Inferior parietal cortex (tissue), 1 donor: ENCODE results near the gene MAGEA2.
A peak's percentile ranks its signal among the peaks of the same experiment; 100 is the strongest.
"Not testable (repeated sequence)": the region's sequence is repeated elsewhere in the genome, so short reads cannot be mapped to it uniquely, and the experiment has no call there.

Source experiments
- DNase-seq: peaks from one replicate; pipeline ENCODE4 v3.0.0-alpha.2; 2016; ENCODE audit errors: extremely low spot score

MAGEA2 gene, protein sequence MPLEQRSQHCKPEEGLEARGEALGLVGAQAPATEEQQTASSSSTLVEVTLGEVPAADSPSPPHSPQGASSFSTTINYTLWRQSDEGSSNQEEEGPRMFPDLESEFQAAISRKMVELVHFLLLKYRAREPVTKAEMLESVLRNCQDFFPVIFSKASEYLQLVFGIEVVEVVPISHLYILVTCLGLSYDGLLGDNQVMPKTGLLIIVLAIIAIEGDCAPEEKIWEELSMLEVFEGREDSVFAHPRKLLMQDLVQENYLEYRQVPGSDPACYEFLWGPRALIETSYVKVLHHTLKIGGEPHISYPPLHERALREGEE

DNA sequence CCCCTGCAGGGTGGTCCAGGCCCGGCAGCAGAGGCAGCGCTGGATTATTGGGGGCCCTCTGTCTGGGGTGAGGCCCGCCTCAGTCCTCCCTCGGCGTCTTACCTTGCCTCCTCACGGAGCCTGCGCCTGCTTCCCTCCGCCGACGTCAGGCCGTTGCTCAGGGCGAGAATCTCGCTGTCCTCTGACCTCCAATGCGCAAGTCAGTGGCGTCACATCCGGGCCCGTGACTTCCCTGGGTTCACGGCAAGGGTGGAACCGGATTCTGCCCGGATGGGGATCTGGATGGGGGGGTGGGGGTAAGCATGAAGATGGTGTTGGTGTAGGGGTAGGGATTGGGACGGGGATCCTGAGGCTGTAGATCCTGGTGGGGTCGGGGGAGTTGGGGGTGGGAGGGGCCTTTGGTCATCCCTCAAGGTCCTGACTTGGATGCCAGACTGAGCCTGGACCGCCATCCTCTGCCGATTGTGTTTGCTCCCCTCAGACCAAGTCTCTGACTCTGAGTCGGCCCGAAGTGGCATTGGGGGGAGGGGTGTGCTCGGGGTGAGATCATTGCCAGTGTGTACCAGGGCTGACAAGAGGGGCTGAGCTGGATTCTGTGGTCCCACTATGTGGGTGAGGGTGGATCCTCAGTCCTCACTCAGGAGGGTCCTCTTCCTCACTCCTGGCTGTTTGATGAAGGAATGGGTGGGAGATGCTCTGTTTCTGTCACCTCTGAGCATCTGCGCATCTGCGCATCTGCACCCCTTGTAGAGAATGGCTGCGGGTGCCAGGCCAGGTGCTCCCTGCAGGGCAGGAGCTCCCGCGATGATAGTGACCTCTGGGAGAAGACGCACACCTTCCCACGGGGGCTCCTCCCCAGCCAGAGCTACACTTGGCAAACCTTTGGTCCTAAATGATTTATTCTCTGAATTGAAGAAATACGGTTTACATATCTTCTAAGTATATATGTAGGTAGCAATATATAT, at the start of gene MAGEA2:
Gene MAGEA2 (minus strand): TSS at position 157 of the 965 bp plus-strand sequence. CDS start 2,479 bp downstream, outside the sequence.
- not testable (repeated sequence) for DNase-seq

DNA sequence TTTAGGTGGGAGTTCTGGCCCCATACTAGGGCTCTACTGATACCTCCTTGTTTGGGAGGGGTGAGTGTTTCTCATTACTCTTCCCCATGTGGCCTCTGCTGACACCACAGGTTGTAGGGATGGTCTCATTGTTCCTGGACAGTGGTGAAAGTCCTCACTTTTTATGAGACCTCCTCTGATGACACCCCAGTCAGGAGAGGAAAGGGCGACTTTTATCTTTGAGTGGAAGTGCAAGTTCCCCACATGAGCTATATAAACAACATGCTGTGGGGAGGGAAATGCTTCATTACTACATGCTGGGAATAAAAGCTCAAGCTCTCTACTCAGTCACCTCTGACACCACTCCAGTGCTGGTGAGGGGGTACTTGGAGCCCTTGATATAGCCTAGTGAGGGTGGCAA, 45.3 kb upstream of the MAGEA2 start:
- DNase-seq: no peak

DNA sequence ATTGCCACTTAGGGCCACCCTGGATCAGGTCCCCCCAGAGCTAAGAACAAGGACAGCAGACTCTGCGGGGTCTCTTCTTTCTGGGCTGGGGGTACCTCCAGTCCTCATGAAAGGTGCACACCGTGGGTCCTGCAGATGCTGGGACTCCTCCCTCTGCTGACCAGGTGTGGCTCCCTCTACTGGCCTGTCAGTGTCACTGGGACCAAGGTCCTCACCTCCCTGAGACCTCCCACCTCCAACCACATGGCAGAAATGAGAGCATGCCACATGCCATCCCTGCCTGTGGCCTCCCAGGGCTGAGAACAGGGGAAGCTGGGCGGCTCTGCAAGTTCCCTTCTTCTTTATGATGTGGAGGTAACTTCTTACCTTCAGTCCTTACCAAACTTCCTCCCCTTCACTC, 33.4 kb upstream of the MAGEA2 start:
- DNase-seq: not testable (repeated sequence)

DNA sequence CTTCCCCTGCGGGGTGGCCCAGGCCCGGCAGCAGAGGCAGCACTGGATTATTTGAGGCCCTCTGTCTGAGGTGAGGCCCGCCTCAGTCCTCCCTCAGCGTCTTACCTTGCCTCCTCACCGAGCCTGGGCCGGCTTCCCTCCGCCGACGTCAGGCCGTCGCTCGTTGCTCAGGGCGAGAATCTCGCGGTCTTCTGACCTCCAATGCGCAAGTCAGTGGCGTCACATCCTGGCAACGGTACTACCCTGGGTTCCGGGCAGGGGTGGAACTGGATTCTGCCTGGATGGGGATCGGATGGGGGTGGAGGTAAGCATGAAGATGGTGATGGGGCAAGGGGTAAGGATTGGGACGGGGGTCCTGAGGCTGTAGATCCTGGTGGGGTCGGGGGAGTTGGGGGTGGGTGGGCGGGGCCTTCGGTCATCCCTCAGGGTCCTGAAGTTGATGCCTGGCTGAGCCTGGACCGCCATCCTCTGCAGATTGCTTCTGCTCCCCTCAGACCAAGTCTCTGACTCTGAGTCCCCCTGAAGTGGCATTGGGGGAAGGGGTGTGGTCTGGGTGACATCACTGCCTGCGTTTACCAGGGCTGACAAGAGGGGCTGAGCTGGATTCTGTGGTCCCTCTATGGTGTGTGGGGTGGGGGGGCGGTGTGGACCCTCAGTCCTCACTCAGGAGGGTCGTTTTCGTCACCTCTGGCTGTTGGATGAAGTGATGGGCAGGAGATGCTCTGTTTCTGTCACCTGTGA, 16.1 kb upstream of the MAGEA2 start, which contains the start of gene MAGEA6:
Gene MAGEA6 (minus strand): TSS at position 141 of the 741 bp plus-strand sequence. CDS start 2,039 bp downstream, outside the sequence.
- DNase-seq: not testable (repeated sequence)

DNA sequence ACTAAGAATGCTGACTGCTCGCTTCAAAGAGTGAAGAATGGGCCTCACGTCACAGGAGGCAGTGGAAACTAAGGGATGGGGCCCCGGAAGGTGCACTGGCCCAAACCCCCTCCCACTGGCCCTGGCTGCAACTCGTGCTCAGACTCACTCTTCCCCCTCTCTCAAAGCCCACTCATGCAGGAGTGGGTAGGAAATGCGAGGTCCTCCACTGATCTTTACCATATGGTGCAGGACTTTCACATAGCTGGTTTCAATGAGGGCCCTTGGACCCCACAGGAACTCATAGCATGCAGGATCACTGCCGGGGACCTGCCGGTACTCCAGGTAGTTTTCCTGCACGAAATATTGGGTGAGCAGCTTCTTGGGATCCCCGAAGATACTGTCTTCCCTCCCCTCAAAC, 12.9 kb upstream of the MAGEA2 start:
- DNase-seq: not testable (repeated sequence)

DNA sequence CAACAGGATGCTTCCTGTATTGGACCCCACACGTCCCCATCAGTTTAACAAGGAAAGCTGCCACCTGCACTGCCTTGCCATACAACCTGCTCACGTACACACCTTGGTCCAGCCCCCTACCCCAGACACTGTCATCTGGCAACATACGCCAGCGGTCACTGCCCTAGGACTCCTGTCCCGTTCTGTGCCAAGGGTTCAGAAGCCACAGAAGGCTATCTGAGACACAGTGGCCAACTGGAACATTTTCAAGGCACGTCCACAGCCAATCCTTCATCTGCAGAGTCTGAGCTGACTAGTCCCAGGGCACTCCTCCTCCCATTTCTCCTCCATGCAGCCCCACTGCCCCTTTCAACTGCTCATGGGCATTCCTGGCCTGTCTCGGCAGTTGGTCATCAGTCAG, 7.9 kb upstream of the MAGEA2 start:
- not testable (repeated sequence) for DNase-seq

DNA sequence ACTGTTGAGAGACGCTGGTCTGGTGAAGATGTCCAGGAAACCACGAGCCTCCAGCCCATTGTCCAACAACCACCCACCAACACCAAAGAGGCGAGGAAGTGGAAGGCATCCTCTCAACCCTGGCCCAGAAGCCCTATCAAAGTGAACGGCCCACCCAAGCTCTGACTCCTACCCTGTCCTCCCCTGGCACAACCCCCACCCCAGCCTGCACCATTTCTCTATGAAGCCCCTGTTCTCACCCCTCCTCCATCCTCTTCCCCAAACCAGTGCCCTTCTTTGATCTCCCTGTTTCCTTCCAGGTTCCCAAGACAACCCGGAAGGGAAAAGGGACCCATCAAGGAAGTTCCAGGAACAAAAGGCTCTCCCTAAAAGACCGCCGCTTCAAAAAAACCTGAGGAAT, 5.9 kb upstream of the MAGEA2 start:
- DNase-seq: not testable (repeated sequence)

DNA sequence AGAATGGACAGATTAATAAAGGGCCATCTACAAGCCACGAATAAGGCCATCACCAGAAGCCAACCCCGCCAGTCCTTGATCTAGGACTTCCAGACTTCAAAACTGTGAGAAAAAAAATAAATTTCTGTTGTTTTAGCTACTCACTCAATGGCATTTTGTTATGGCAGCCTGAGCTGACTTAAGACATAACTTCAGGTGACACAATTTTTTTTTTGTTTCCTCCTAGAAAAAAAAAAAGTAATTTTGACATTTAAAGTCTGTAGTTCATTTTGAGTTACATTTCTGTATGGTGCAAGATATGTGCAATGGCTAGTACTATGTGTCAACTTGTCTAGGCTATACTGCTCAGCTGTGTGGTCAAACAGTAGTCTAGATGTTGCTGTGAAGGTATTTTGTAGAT, 5.3 kb upstream of the MAGEA2 start, which contains the start of gene CSAG3:
Gene CSAG3 (plus strand): TSS at position 301 of the 400 bp plus-strand sequence.
- DNase-seq: not testable (repeated sequence)

DNA sequence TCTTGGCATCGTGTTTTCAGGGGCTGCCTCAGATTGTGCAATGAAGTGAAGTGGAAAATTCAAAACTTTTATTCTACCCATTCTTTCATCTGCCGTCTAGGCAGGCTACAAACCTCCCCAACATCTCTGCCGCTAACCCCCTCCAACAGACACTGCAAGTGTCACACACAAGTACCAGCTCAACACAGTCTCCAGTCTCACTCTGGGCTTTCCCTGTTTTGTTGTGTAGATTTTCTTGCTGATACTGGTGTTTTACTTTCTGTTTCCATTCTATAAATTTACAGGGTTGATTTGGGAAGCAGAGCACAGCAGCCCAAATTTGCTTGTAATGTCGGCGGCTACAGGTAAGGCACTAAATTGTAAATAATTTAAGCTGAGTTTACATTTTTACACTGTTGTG, 1.2 kb upstream of the MAGEA2 start:
- not testable (repeated sequence) for DNase-seq

DNA sequence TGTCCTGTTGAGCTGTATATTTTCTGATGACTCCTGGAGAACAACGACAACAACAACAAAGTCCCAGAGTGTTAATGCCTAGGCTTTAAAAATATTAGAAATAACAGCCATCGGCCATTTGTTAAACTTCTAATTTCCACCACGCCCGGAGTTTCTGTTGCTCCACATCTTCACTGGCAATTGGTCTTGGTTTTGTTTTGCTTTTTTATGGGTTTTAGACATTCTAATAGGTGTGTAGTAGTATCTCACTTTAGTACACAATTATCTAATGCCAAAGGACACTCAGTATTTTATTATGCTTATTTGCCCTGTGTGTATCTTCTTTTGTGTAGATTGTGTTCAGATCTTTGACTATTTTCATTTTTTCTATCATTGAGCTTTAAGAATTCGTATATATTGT, 15.1 kb downstream of the MAGEA2 start:
- DNase-seq: no peak

DNA sequence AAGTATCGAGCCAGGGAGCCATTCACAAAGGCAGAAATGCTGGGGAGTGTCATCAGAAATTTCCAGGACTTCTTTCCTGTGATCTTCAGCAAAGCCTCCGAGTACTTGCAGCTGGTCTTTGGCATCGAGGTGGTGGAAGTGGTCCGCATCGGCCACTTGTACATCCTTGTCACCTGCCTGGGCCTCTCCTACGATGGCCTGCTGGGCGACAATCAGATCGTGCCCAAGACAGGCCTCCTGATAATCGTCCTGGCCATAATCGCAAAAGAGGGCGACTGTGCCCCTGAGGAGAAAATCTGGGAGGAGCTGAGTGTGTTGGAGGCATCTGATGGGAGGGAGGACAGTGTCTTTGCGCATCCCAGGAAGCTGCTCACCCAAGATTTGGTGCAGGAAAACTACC, 17.1 kb downstream of the MAGEA2 start:
- not testable (repeated sequence) for DNase-seq

DNA sequence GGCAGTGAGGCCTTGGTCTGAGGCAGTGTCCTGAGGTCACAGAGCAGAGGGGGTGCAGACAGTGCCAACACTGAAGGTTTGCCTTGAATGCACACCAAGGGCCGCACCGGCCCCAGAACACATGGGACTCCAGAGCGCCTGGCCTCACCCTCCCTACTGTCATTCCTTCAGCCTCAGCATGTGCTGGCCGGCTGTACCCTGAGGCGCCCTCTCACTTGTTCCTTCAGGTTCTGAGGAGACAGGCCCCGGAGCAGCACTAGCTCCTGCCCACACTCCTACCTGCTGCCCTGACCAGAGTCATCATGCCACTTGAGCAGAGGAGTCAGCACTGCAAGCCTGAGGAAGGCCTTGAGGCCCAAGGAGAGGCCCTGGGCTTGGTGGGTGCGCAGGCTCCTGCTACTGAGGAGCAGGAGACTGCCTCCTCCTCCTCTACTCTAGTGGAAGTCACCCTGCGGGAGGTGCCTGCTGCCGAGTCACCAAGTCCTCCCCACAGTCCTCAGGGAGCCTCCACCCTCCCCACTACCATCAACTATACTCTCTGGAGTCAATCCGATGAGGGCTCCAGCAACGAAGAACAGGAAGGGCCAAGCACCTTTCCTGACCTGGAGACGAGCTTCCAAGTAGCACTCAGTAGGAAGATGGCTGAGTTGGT, 17.7 kb downstream of the MAGEA2 start:
- DNase-seq: no peak

DNA sequence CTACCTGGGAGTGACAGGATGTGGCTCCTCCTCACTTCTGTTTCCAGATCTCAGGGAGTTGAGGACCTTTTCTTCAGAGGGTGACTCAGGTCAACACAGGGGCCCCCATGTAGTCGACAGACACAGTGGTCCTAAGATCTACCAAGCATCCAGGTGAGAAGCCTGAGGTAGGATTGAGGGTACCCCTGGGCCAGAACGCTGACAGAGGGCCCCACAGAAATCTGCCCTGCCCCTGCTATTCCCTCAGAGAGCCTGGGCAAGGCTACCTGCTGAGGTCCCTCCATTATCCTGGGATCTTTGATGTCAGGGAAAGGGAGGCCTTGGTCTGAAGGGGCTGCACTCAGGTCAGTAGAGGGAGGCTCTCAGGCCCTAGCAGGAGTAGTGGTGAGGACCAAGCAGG, 18.5 kb downstream of the MAGEA2 start:
- no peak for DNase-seq

DNA sequence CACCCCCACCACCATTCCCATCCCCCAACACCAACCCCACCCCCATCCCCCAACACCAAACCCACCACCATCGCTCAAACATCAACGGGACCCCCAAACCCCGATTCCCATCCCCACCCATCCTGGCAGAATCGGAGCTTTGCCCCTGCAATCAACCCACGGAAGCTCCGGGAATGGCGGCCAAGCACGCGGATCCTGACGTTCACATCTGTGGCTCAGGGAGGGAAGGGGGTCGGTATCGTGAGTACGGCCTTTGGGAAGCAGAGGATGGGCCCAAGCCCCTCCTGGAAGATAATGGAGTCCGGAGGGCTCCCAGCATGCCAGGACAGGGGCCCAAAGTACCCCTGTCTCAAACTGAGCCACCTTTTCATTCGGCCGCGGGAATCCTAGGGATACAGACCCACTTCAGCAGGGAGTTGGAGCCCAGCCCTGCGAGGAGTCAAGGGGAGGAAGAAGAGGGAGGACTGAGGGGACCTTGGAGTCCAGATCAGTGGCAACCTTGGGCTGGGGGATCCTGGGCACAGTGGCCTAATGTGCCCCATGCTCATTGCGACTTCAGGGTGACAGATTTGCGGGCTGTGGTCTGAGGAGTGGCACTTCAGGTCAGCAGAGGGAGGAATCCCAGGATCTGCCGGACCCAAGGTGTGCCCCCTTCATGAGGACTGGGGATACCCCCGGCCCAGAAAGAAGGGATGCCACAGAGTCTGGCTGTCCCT, 19.3 kb downstream of the MAGEA2 start:
- DNase-seq: not testable (repeated sequence)

DNA sequence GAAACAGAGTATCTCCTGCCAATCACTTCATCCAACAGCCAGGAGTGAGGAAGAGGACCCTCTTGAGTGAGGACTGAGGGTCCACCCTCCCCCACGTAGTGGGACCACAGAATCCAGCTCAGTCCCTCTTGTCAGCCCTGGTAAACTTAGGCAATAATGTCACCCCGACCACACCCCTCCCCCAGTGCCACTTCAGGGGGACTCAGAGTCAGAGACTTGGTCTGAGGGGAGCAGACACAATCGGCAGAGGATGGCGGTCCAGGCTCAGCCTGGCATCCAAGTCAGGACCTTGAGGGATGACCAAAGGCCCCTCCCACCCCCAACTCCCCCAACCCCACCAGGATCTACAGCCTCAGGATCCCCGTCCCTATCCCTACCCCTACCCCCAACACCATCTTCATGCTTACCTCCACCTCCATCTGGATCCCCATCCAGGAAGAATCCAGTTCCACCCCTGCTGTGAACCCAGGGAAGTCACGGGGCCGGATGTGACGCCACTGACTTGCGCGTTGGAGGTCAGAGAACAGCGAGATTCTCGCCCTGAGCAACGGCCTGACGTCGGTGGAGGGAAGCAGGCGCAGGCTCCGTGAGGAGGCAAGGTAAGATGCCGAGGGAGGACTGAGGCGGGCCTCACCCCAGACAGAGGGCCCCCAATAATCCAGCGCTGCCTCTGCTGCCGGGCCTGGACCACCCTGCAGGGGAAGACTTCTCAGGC, 20.2 kb downstream of the MAGEA2 start, which contains the start of the genes CSAG1 and MAGEA12:
Gene CSAG1 (minus strand): TSS at position 461 of the 715 bp plus-strand sequence. CDS start 1,261 bp downstream, outside the sequence.
Gene MAGEA12 (plus strand): TSS at position 497 of the 715 bp plus-strand sequence. CDS start 2,405 bp downstream, outside the sequence.
- peak; percentile 1 for DNase-seq

DNA sequence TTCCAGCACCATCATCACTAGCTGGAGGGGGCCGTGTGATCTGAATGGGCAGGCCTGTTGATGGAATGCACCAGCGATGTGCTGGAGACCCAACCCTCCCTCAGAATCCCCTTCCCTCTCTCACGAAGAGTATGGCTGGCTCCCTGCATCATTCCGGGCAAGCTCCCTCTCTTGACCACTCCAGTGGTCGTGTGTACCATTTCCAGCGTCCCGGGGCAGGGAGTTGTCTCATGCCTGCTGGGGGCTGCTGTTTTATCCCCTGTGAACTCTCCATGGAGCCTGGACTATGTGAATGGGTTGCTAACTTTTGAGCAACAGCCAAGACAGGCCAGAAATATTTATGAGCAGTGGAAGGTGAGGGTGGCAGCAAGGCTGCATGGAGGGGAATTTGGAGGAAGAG, 28.2 kb downstream of the MAGEA2 start:
- no peak for DNase-seq

DNA sequence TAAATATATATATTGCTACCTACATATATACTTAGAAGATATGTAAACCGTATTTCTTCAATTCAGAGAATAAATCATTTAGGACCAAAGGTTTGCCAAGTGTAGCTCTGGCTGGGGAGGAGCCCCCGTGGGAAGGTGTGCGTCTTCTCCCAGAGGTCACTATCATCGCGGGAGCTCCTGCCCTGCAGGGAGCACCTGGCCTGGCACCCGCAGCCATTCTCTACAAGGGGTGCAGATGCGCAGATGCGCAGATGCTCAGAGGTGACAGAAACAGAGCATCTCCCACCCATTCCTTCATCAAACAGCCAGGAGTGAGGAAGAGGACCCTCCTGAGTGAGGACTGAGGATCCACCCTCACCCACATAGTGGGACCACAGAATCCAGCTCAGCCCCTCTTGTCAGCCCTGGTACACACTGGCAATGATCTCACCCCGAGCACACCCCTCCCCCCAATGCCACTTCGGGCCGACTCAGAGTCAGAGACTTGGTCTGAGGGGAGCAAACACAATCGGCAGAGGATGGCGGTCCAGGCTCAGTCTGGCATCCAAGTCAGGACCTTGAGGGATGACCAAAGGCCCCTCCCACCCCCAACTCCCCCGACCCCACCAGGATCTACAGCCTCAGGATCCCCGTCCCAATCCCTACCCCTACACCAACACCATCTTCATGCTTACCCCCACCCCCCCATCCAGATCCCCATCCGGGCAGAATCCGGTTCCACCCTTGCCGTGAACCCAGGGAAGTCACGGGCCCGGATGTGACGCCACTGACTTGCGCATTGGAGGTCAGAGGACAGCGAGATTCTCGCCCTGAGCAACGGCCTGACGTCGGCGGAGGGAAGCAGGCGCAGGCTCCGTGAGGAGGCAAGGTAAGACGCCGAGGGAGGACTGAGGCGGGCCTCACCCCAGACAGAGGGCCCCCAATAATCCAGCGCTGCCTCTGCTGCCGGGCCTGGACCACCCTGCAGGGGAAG, 39.5 kb downstream of the MAGEA2 start, which contains the start of gene MAGEA2B:
Gene MAGEA2B (plus strand): TSS at position 814 of the 973 bp plus-strand sequence. CDS start 2,479 bp downstream, outside the sequence.
- DNase-seq: not testable (repeated sequence)

DNA sequence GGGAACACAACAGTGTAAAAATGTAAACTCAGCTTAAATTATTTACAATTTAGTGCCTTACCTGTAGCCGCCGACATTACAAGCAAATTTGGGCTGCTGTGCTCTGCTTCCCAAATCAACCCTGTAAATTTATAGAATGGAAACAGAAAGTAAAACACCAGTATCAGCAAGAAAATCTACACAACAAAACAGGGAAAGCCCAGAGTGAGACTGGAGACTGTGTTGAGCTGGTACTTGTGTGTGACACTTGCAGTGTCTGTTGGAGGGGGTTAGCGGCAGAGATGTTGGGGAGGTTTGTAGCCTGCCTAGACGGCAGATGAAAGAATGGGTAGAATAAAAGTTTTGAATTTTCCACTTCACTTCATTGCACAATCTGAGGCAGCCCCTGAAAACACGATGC, 40.4 kb downstream of the MAGEA2 start:
- DNase-seq: not testable (repeated sequence)
